DMS79 treated with DMSO at 0.1 percent for 48 hours (cell line): ENCODE data around the gene ADAMTS12.

Experiments used
- DNase-seq: peaks from one replicate; lab custom pipeline; 2025; lab: John Stamatoyannopoulos, UW

The ADAMTS12 gene

GRCh38 chr5:33806738-33807442 lies 84.9 kb downstream of the ADAMTS12 start:
- no peak for DNase-seq

GRCh38 chr5:33801292-33801691 lies 90.5 kb downstream of the ADAMTS12 start:
- no peak for DNase-seq

GRCh38 chr5:33800241-33800950 lies 91.4 kb downstream of the ADAMTS12 start:
- no peak for DNase-seq

- no peak for DNase-seq
These were observed 96.3 kb downstream of the ADAMTS12 start for GRCh38 chr5:33795496-33795895.

- DNase-seq = no peak
These were observed 97.1 kb downstream of the ADAMTS12 start for GRCh38 chr5:33794550-33795181.

GRCh38 chr5:33793836-33794549 lies 97.8 kb downstream of the ADAMTS12 start:
- no peak for DNase-seq

GRCh38 chr5:33793276-33793675 lies 98.5 kb downstream of the ADAMTS12 start:
- no peak for DNase-seq

- no peak for DNase-seq
These were observed 99.2 kb downstream of the ADAMTS12 start for GRCh38 chr5:33792559-33792958.

- DNase-seq = no peak
These were observed 102.2 kb downstream of the ADAMTS12 start for GRCh38 chr5:33789567-33789957.

GRCh38 chr5:33788922-33789566 lies 102.7 kb downstream of the ADAMTS12 start:
- DNase-seq = no peak

GRCh38 chr5:33785571-33785970 lies 106.2 kb downstream of the ADAMTS12 start:
- DNase-seq = no peak

- no peak for DNase-seq
These were observed 110.5 kb downstream of the ADAMTS12 start for GRCh38 chr5:33781286-33781685.

- DNase-seq = no peak
These were observed 115.6 kb downstream of the ADAMTS12 start for GRCh38 chr5:33776151-33776660.

- DNase-seq = no peak
These were observed 117.4 kb downstream of the ADAMTS12 start for GRCh38 chr5:33774341-33774740.

- DNase-seq = no peak
These were observed 119.4 kb downstream of the ADAMTS12 start for GRCh38 chr5:33772380-33772897.

GRCh38 chr5:33769968-33770367 lies 121.8 kb downstream of the ADAMTS12 start:
- no peak for DNase-seq

GRCh38 chr5:33769196-33769595 lies 122.6 kb downstream of the ADAMTS12 start:
- DNase-seq = no peak

- no peak for DNase-seq
These were observed 125.8 kb downstream of the ADAMTS12 start for GRCh38 chr5:33766023-33766422.

GRCh38 chr5:33764786-33765185 lies 127.0 kb downstream of the ADAMTS12 start:
- DNase-seq = no peak

- DNase-seq = no peak
These were observed 128.4 kb downstream of the ADAMTS12 start for GRCh38 chr5:33763435-33763834.

GRCh38 chr5:33762859-33763258 lies 128.9 kb downstream of the ADAMTS12 start:
- no peak for DNase-seq

- no peak for DNase-seq
These were observed 130.7 kb downstream of the ADAMTS12 start for GRCh38 chr5:33761139-33761538.
